ENCODE measurements around the gene ARHGAP31.

- TF ChIP-seq CTCF (IDR thresholded peaks at IDR 0.05; ENCODE audit: low read depth, low read length, missing input control) = no peak
- no peak for TF ChIP-seq YY1 (IDR thresholded peaks at IDR 0.05)
- TF ChIP-seq ATF3 (IDR thresholded peaks at IDR 0.05) = no peak
- no peak for TF ChIP-seq SP1 (IDR thresholded peaks at IDR 0.05)
- TF ChIP-seq GABPA (IDR thresholded peaks at IDR 0.05 in 1 of 2, conservative IDR thresholded peaks at IDR 0.05 in 1 of 2) = no peak
- no peak for TF ChIP-seq MAX (IDR thresholded peaks at IDR 0.05)
- TF ChIP-seq ZBTB33 (IDR thresholded peaks at IDR 0.05) = no peak
- no peak for TF ChIP-seq RAD21 (IDR thresholded peaks at IDR 0.05)
- no peak for TF ChIP-seq TAF1 (conservative IDR thresholded peaks at IDR 0.05)
- no peak for TF ChIP-seq REST (IDR thresholded peaks at IDR 0.05)
- TF ChIP-seq EGR1 (IDR thresholded peaks at IDR 0.05; ENCODE audit: low read depth in 2 of 2) = no peak
- TF ChIP-seq NR2F2 (IDR thresholded peaks at IDR 0.05) = no peak
- TF ChIP-seq JUND (IDR thresholded peaks at IDR 0.05) = no peak
Observed at GRCh38 chr3:119336823-119337222, 42.6 kb downstream of the ARHGAP31 start.
